Naive thymus-derived CD4-positive, alpha-beta T cell (primary cell): ENCODE measurements around the gene DNAH11. TPM values are rescaled to one million over a fixed set of nuclear protein-coding genes. Genes with fewer than 3 reads are reported as not detected.
A peak's percentile ranks its signal among the peaks of the same experiment; 100 is the strongest.

ENCODE experiments used
- ATAC-seq: fragments of 150-1000 bp; cut with Tn5 transposase; 2 replicates; pipeline ENCODE4 v1.10.0; 2021; ENCODE audit warnings: mild to moderate bottlenecking, moderate library complexity
- CTCF ChIA-PET: fragments of 350-600 bp; sonication (Branson Sonifier 250); formaldehyde crosslinking; loops from one replicate; lab custom pipeline; 2021; ENCODE audit warnings: antibody characterized with exemption; lab: Charles Lee
- POLR2A ChIA-PET: fragments of 350-600 bp; sonication (Branson Sonifier 250); formaldehyde crosslinking; loops from one replicate; lab custom pipeline; 2021; ENCODE audit warnings: antibody characterized with exemption, inconsistent platforms; lab: Charles Lee
- DNase-seq, 9 donors: peaks; one replicate each; pipeline versions ENCODE4 v3.0.0 to v3.0.0-alpha.2; 2020 to 2022; ENCODE audit warnings: mixed read lengths in 1 of 9
- H3K27ac ChIP-seq: one replicate; pipeline ENCODE4 v1.7.0; 2013; ENCODE audit warnings: mild to moderate bottlenecking, low read depth, low read length, moderate library complexity
- H3K27me3 ChIP-seq, 2 donors: one replicate each; pipeline ENCODE4 v1.7.0; 2013; ENCODE audit warnings: low read length in 2 of 2, mild to moderate bottlenecking in 2 of 2, moderate library complexity in 2 of 2; ENCODE audit not compliant: control insufficient read depth in 2 of 2, insufficient read depth in 2 of 2
- H3K36me3 ChIP-seq, 3 experiments: 1 replicate in 2 of 3; 2 replicates in 1 of 3; pipeline ENCODE4 v1.7.0; 2013; ENCODE audit warnings: low read length in 3 of 3, mild to moderate bottlenecking in 3 of 3, moderate library complexity in 1 of 3; ENCODE audit not compliant: insufficient read depth in 3 of 3, control insufficient read depth in 2 of 3
- H3K4me1 ChIP-seq, 2 donors: one replicate each; pipeline ENCODE4 v1.7.0; 2013; ENCODE audit warnings: low read length in 2 of 2, mild to moderate bottlenecking in 2 of 2, moderate library complexity in 1 of 2; ENCODE audit not compliant: control insufficient read depth in 2 of 2, insufficient read depth in 2 of 2
- H3K4me3 ChIP-seq: 2 replicates; pipeline ENCODE4 v1.7.0; 2013; ENCODE audit warnings: mild to moderate bottlenecking, low read length
- H3K9me3 ChIP-seq, 3 experiments: 1 replicate in 2 of 3; 2 replicates in 1 of 3; pipeline ENCODE4 v1.7.0; 2013; ENCODE audit warnings: low read length in 3 of 3; ENCODE audit not compliant: control insufficient read depth in 2 of 3
- H3K27ac Mint-ChIP-seq, 9 donors: one replicate each; pipeline ENCODE4 v1.8.0; 2020 to 2022; ENCODE audit warnings: mixed read lengths in 9 of 9, mild to moderate bottlenecking in 8 of 9, moderate library complexity in 5 of 9, inconsistent platforms in 2 of 9
- H3K27me3 Mint-ChIP-seq, 5 donors: one replicate each; pipeline ENCODE4 v1.8.0; 2021 to 2022; ENCODE audit warnings: mixed read lengths in 5 of 5, mild to moderate bottlenecking in 1 of 5
- H3K36me3 Mint-ChIP-seq, 5 donors: one replicate each; pipeline ENCODE4 v1.8.0; 2020 to 2022; ENCODE audit warnings: mixed read lengths in 5 of 5, mild to moderate bottlenecking in 3 of 5, inconsistent platforms in 1 of 5
- H3K4me1 Mint-ChIP-seq, 7 donors: one replicate each; pipeline ENCODE4 v1.8.0; 2020 to 2022; ENCODE audit warnings: mixed read lengths in 7 of 7, mild to moderate bottlenecking in 3 of 7, inconsistent platforms in 1 of 7
- H3K4me3 Mint-ChIP-seq, 10 donors: one replicate each; pipeline ENCODE4 v1.8.0; 2020 to 2022; ENCODE audit warnings: mild to moderate bottlenecking in 10 of 10, mixed read lengths in 10 of 10, moderate library complexity in 6 of 10, inconsistent platforms in 2 of 10
- H3K9me3 Mint-ChIP-seq, 11 donors: one replicate each; pipeline ENCODE4 v1.8.0; 2020 to 2022; ENCODE audit warnings: mixed read lengths in 11 of 11, mild to moderate bottlenecking in 4 of 11, inconsistent platforms in 1 of 11, moderate library complexity in 1 of 11
- intact Hi-C, 2 donors: fragments of 100-400 bp; cut with micrococcal nuclease; formaldehyde crosslinking; loops; one replicate each; pipeline ENCODE4 v1.15.1; 2023
- polyA plus RNA-seq, 2 donors: library from polyadenylated mRNA; unstranded; fragments of 300-500 nt; fragmentation: Illumina TruSeq; gene quantifications; one replicate each; pipeline ENCODE4 v1.2.3, GENCODE V29; 2021
- total RNA-seq, 6 experiments: library from RNA in 5 of 6; stranded (reverse) in 5 of 6; gene quantifications; 1 replicate in 5 of 6; 2 replicates in 1 of 6; pipeline ENCODE4 v1.2.3 and lab custom pipeline; 2021 to 2026

DNAH11 gene
- total and polyA plus RNA-seq, 7 experiments from 2014 or later = 0.02 to 8.1 (median 0.22) TPM; not detected in 1

DNA sequence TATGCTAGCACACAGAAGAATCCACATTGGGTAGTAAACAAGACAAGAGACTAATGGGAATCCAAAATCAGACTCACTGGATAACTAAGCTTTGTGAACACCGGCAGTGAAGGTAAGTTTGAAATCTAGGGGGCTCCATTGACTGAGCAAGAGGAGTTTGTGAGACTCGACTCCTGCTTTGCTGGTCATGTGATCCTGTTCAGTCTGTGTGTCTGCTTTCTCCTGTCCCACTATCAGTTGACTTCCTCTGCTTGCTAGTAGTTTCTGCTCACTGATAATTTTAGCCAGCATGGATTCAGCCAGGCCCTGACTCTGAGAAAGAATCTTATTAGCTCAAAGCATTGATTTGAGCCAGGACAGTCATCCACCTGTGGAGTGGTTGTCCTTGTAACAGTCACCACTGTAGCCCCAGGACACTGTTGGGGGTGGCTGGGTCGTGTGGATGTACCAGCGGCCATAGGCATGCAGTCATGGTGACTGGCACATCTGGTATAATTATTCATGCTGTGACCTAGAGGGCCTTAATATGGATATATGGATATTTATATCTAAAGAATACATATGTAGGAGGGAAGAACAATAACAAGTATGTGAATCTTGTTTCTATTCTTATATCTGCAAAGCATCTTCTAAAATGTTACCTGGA, 44.4 kb downstream of the DNAH11 start:
- H3K27ac ChIP-seq = no peak overlapping the region
- no peaks in the 10 kb centered on the region for H3K9me3 ChIP-seq
- peaks cover 0 to 3% (median 0%) of the 10 kb centered on the region in 5 donors for H3K27me3 Mint-ChIP-seq
- CTCF ChIA-PET = interaction anchor here (0.6 kb wide), 1 partner anchor 15 kb away, joined by 3 read pairs; no protein-coding TSS in a partner anchor
- DNase-seq (no peak), ATAC-seq (no peak)
- POLR2A ChIA-PET = no interaction called here
- no peak overlapping the region for H3K4me3 ChIP-seq
- no peaks in the 10 kb centered on the region for H3K36me3 ChIP-seq
- H3K9me3 Mint-ChIP-seq = peaks cover 0 to 25% (median 12%) of the 10 kb centered on the region in 11 donors
- no peaks in the 10 kb centered on the region for H3K27me3 ChIP-seq
- peak overlapping the region in 7 of 9 donors; percentile 1 to 80 (median 53) for H3K27ac Mint-ChIP-seq
- H3K4me1 ChIP-seq = peaks cover 0 to 14% of the 10 kb centered on the region in 2 donors
- H3K4me1 Mint-ChIP-seq = peaks cover 2 to 22% (median 20%) of the 10 kb centered on the region in 7 donors
- peaks cover 0 to 15% (median 0%) of the 10 kb centered on the region in 5 donors for H3K36me3 Mint-ChIP-seq
- intact Hi-C loops = no loop called here
- H3K4me3 Mint-ChIP-seq = peak overlapping the region in 6 of 10 donors; percentile 30 to 62 (median 42)

DNA sequence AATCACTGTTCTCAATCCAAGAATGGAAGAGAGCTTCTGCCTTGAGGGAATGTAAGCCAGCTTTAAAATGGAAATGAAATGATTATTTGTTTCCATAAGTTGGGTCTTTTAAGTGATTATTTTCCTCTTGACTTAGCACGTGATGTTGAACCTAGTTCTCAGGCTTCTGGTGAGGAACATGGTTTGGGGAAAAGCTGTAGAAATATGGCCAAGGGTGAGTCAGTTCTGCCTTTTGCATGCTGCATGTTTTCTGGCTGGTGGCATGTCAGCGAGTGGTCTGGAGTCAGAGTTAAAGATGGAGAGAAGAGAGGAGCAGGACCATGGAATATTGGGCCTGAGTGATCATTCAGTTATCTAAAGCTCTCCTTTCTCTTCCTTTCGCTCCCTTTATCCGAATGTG, 54.0 kb downstream of the DNAH11 start:
- no peak overlapping the region for H3K27ac Mint-ChIP-seq
- H3K36me3 Mint-ChIP-seq = peaks cover 0 to 6% (median 0%) of the 10 kb centered on the region in 5 donors
- DNase-seq (no peak), ATAC-seq (no peak)
- intact Hi-C loops = no loop called here
- H3K9me3 Mint-ChIP-seq = peaks cover 0 to 10% (median 0%) of the 10 kb centered on the region in 11 donors
- Histone ChIP-seq H3K36me3 (no peaks in the 10 kb centered on the region), H3K27ac (no peak overlapping the region), H3K4me3 (no peak overlapping the region), H3K9me3 (no peaks in the 10 kb centered on the region), H3K27me3 (no peaks in the 10 kb centered on the region), H3K4me1 (no peaks in the 10 kb centered on the region)
- POLR2A ChIA-PET = no interaction called here
- CTCF ChIA-PET = no interaction called here
- H3K27me3 Mint-ChIP-seq = no peaks in the 10 kb centered on the region
- no peaks in the 10 kb centered on the region for H3K4me1 Mint-ChIP-seq
- H3K4me3 Mint-ChIP-seq = no peak overlapping the region

DNA sequence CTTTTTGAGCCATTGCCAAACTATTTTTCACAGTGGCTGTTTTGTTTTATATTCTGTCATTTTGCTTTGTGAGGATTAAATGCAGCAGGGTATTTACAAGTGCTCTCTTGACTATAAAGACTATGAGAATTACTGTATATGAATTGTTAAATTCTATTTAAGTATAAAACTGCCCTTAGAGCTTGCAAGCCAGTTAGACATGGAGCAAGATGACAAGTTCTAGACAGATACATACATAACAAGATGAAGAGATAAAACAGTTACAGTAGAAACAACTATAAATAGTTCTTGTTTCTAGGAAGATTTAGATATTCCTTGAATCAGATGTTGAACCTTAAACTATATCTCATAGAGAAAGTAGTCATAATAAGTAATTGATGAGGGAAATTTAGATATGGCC, 60.6 kb downstream of the DNAH11 start:
- H3K4me1 Mint-ChIP-seq = peaks cover 2 to 16% (median 5%) of the 10 kb centered on the region in 7 donors
- H3K4me1 ChIP-seq = no peaks in the 10 kb centered on the region
- no peak overlapping the region for H3K27ac ChIP-seq
- DNase-seq (no peak), ATAC-seq (no peak)
- H3K27ac Mint-ChIP-seq = peak overlapping the region in 1 of 9 donors; percentile 3
- H3K27me3 ChIP-seq = no peaks in the 10 kb centered on the region
- ChIA-PET POLR2A (no interaction called here), CTCF (no interaction called here)
- H3K27me3 Mint-ChIP-seq = peaks cover 0 to 8% (median 4%) of the 10 kb centered on the region in 5 donors
- no peak overlapping the region for H3K4me3 Mint-ChIP-seq
- H3K36me3 ChIP-seq = no peaks in the 10 kb centered on the region
- peaks cover 0 to 13% (median 0%) of the 10 kb centered on the region in 5 donors for H3K36me3 Mint-ChIP-seq
- H3K9me3 ChIP-seq = no peaks in the 10 kb centered on the region
- H3K9me3 Mint-ChIP-seq = peaks cover 0 to 7% (median 0%) of the 10 kb centered on the region in 11 donors
- no peak overlapping the region for H3K4me3 ChIP-seq
- intact Hi-C loops = no loop called here

DNA sequence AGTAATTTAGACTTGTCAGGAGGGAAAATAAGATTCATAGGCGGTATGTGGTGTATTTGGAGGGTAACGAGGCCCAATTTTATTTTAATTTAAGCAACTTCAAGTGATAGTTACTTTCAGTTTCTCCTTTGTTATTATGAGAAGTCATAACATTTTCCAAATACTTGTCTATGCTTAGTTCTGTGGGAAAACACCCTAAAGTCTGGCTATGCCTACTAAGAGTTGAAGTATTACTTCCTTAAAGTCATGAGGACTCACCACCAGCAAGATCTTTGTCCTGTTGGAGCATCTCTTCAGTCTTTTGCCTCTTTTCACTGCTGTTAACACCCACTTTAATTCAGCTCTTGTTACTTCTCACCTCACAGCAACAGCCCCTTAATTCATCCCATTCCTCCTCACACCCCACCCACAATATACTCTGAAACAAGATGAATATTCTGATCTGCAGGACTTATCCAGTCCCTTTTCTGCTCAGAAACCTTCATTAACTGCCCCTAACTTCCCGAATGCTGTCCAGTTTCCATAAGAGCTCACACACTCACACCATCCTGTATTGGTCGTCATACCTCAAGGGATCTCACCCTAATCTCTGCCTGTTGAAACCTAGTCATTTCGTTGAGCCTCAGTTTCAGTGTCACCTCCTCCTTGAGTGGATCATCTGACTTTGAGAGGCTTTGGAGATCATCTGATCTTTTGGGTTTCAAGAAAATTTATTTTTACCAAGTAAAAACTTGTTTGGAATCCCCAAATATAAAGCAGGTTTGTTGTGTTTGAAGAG, 61.3 kb downstream of the DNAH11 start:
- Mint-ChIP-seq H3K4me3 (peak overlapping the region in 2 of 10 donors; percentile 2 to 5), H3K27ac (peak overlapping the region in 2 of 9 donors; percentile 20 to 47)

DNA sequence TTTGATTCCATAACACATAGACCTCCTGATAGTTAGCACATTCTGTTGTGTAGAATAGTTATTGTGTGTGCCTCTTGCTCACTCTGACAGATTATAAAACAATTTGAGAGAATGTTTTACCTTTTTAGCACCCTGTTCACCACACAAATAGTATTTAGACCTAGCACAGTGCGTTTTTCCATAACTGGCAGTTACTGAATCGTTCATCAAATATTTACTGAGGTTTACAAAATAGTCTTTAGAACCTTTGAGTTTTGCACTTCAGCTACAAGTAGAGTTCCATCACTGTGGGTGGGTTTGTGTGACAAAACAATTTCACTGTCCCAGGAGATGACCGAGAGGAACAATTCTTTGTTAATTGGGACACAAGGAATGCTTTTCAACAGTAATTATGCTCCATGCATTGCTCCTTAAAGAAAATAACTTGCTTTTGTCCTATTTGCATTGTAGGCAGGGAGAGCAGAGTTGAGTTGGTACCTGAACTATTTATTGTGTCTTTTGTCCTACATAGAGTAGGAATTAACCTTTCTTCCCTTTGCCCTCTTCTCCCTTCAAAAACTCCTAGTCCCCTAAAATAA, 62.3 kb downstream of the DNAH11 start:
- Histone ChIP-seq H3K9me3 (no peaks in the 10 kb centered on the region), H3K4me1 (no peaks in the 10 kb centered on the region), H3K27ac (no peak overlapping the region), H3K36me3 (no peaks in the 10 kb centered on the region), H3K27me3 (no peaks in the 10 kb centered on the region), H3K4me3 (no peak overlapping the region)
- DNase-seq = no peak
- Mint-ChIP-seq H3K9me3 (peaks cover 0 to 2% (median 0%) of the 10 kb centered on the region in 11 donors), H3K4me3 (no peak overlapping the region), H3K27me3 (peaks cover 0 to 16% (median 4%) of the 10 kb centered on the region in 5 donors), H3K27ac (no peak overlapping the region), H3K4me1 (peaks cover 2 to 16% (median 5%) of the 10 kb centered on the region in 7 donors), H3K36me3 (peaks cover 0 to 10% (median 0%) of the 10 kb centered on the region in 5 donors)
- intact Hi-C loops = no loop called here
- CTCF ChIA-PET = no interaction called here
- POLR2A ChIA-PET = no interaction called here
- ATAC-seq = no peak

More for the DNA sequence above, 61.3 kb downstream of the DNAH11 start:
- DNase-seq = no peak
- no peak for ATAC-seq
- Mint-ChIP-seq H3K9me3 (peaks cover 0 to 2% (median 0%) of the 10 kb centered on the region in 11 donors), H3K36me3 (peaks cover 0 to 10% (median 0%) of the 10 kb centered on the region in 5 donors), H3K4me1 (peaks cover 2 to 16% (median 5%) of the 10 kb centered on the region in 7 donors), H3K27me3 (peaks cover 0 to 9% (median 4%) of the 10 kb centered on the region in 5 donors)
- Histone ChIP-seq H3K36me3 (no peaks in the 10 kb centered on the region), H3K27ac (no peak overlapping the region), H3K4me3 (no peak overlapping the region), H3K27me3 (no peaks in the 10 kb centered on the region), H3K9me3 (no peaks in the 10 kb centered on the region), H3K4me1 (no peaks in the 10 kb centered on the region)
- intact Hi-C loops = no loop called here
- POLR2A ChIA-PET = no interaction called here
- CTCF ChIA-PET = no interaction called here

DNA sequence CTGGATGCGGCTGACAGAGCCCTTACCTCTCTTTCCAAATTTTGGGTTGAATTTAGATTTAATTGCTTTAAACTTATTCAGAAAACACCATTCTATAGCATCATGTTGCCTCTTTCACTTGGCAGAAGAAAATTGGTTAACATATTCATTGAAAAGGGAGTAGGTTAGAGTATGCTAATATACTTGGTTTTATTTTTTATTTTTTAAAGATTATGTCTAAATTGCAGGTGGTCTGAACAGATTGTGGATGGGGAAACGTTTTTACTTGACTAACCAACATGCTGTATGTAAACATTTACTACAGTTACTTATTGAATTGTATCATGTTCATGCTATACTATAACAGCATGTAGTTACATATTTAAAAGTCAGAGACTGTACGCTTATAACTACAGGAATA, 65.6 kb downstream of the DNAH11 start:
- peaks cover 0 to 3% (median 0%) of the 10 kb centered on the region in 11 donors for H3K9me3 Mint-ChIP-seq

More for the DNA sequence above, 65.6 kb downstream of the DNAH11 start:
- no peak overlapping the region for H3K4me3 Mint-ChIP-seq
- intact Hi-C loops = no loop called here
- H3K36me3 Mint-ChIP-seq = peaks cover 0 to 7% (median 0%) of the 10 kb centered on the region in 5 donors
- no peaks in the 10 kb centered on the region for H3K27me3 ChIP-seq
- H3K4me1 Mint-ChIP-seq = peaks cover 2 to 10% (median 5%) of the 10 kb centered on the region in 7 donors
- H3K4me1 ChIP-seq = no peaks in the 10 kb centered on the region
- ChIA-PET POLR2A (no interaction called here), CTCF (no interaction called here)
- H3K36me3 ChIP-seq = no peaks in the 10 kb centered on the region
- no peak overlapping the region for H3K27ac Mint-ChIP-seq
- no peak for DNase-seq
- no peaks in the 10 kb centered on the region for H3K9me3 ChIP-seq
- H3K4me3 ChIP-seq = no peak overlapping the region
- ATAC-seq = no peak
- H3K27ac ChIP-seq = no peak overlapping the region
- H3K27me3 Mint-ChIP-seq = peaks cover 0 to 20% (median 10%) of the 10 kb centered on the region in 5 donors
